Spleen (tissue), 7 donors: ENCODE data around the gene MROH7.

Experiments used
- POLR2A ChIP-seq, 3 donors: fragments of 450-650 bp; IDR thresholded peaks; one replicate each; pipeline ENCODE4 v1.5.1; 2017; ENCODE audit warnings: antibody characterized with exemption in 3 of 3, mild to moderate bottlenecking in 1 of 3
- TF ChIP-seq, protein P1 (sequence below), 11 experiments: fragments of 200-600 bp in 7 of 11; fragments of 450-650 bp in 4 of 11; sonication (generic) in 4 of 11; IDR thresholded peaks in 8 of 11; conservative IDR thresholded peaks in 3 of 11; 1 replicate in 7 of 11; 2 replicates in 4 of 11; pipeline versions ENCODE4 v1.4.0 to v1.8.0; 2016 to 2021; ENCODE audit warnings: antibody characterized with exemption in 11 of 11, inconsistent platforms in 4 of 11, mild to moderate bottlenecking in 1 of 11
- donor health status: DM: no; HTN: no; CAD: no; lungs with moderate emphysema.
- donor health status: DM: no; HTN: no; CAD: no.
- donor health status: DM: no; HTN: no; CAD: no.

GRCh38 chr1:54741531-54741930 lies 99.9 kb downstream of the MROH7 start:
- TF ChIP-seq, protein P1, sequence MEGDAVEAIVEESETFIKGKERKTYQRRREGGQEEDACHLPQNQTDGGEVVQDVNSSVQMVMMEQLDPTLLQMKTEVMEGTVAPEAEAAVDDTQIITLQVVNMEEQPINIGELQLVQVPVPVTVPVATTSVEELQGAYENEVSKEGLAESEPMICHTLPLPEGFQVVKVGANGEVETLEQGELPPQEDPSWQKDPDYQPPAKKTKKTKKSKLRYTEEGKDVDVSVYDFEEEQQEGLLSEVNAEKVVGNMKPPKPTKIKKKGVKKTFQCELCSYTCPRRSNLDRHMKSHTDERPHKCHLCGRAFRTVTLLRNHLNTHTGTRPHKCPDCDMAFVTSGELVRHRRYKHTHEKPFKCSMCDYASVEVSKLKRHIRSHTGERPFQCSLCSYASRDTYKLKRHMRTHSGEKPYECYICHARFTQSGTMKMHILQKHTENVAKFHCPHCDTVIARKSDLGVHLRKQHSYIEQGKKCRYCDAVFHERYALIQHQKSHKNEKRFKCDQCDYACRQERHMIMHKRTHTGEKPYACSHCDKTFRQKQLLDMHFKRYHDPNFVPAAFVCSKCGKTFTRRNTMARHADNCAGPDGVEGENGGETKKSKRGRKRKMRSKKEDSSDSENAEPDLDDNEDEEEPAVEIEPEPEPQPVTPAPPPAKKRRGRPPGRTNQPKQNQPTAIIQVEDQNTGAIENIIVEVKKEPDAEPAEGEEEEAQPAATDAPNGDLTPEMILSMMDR (IDR thresholded peaks at IDR 0.05 in 8 of 11, conservative IDR thresholded peaks at IDR 0.05 in 3 of 11) = no peak
- TF ChIP-seq POLR2A (IDR thresholded peaks at IDR 0.05) = no peak
